HG03039 (cell line): ENCODE data around the gene PTX4.
"Not testable (repeated sequence)": the region's sequence is repeated elsewhere in the genome, so short reads cannot be mapped to it uniquely, and the experiment has no call there.

Experiments used
- ATAC-seq: cut with Tn5 transposase; IDR thresholded peaks from one replicate; pipeline ENCODE4 v1.9.1; 2021; ENCODE audit warnings: mild to moderate bottlenecking, moderate library complexity; ENCODE audit not compliant: unreplicated experiment

Gene PTX4

GRCh38 chr16:1487395-1488053 is 1.2 kb downstream of the PTX4 start:
- no peak for ATAC-seq

GRCh38 chr16:1486551-1487390 is 2.0 kb downstream of the PTX4 start:
- no peak for ATAC-seq

GRCh38 chr16:1485847-1486496 is 2.8 kb downstream of the PTX4 start:
- ATAC-seq: no peak

- ATAC-seq: no peak
These were observed 6.6 kb downstream of the PTX4 start for GRCh38 chr16:1481906-1482835.

GRCh38 chr16:1478937-1479336 is 9.8 kb downstream of the PTX4 start:
- not testable (repeated sequence) for ATAC-seq

- no peak for ATAC-seq
These were observed 11.7 kb downstream of the PTX4 start for GRCh38 chr16:1477033-1477432.

GRCh38 chr16:1475552-1476114 is 13.1 kb downstream of the PTX4 start:
- ATAC-seq: no peak

- ATAC-seq: peak; percentile 71
These were observed 13.8 kb downstream of the PTX4 start, which contains the start of gene CLCN7 for GRCh38 chr16:1474796-1475551. Gene CLCN7 (minus strand): TSS chr16:1475028. CDS start chr16:1474974, 54 bp downstream.

- no peak for ATAC-seq
These were observed 14.5 kb downstream of the PTX4 start for GRCh38 chr16:1474082-1474795.

GRCh38 chr16:1472974-1473373 is 15.8 kb downstream of the PTX4 start:
- no peak for ATAC-seq

GRCh38 chr16:1471569-1472194 is 17.1 kb downstream of the PTX4 start:
- ATAC-seq: no peak

GRCh38 chr16:1470481-1471251 is 18.1 kb downstream of the PTX4 start:
- no peak for ATAC-seq

- ATAC-seq: no peak
These were observed 19.0 kb downstream of the PTX4 start for GRCh38 chr16:1469693-1470201.

GRCh38 chr16:1469141-1469540 is 19.6 kb downstream of the PTX4 start:
- not testable (repeated sequence) for ATAC-seq

GRCh38 chr16:1468426-1468810 is 20.3 kb downstream of the PTX4 start:
- ATAC-seq: no peak

- ATAC-seq: no peak
These were observed 21.7 kb downstream of the PTX4 start for GRCh38 chr16:1466968-1467521.

- no peak for ATAC-seq
These were observed 22.7 kb downstream of the PTX4 start for GRCh38 chr16:1466054-1466453.
